GM18517 (cell line): Measurements from ENCODE around the gene MTERF4.

Experiments used
- ATAC-seq: cut with Tn5 transposase; IDR thresholded peaks from one replicate; pipeline ENCODE4 v1.9.1; 2021; ENCODE audit warnings: mild to moderate bottlenecking, moderate library complexity; ENCODE audit not compliant: unreplicated experiment

The MTERF4 gene

GRCh38 chr2:241091734-241092445 lies 10.2 kb downstream of the MTERF4 start:
- no peak for ATAC-seq

DNA sequence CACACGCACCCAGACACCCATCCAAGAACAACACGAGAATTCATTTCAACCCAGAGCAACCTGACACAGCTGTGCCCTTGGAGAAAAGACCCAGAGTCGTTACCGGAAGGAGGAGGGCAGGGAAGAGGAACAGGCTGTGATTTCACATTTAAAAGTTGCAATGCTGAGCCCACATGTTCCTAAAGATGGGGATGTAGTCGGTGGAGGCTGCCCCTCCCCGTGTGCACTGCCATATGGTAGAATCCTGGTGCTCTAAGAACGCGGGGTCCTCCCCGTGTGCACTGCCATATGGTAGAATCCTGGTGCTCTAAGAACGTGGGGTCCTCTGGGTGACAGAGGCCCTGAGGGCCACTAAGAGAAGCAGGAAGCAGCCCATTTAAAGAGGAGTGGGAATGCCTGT lies 10.9 kb downstream of the MTERF4 start:
- ATAC-seq, result no peak

DNA sequence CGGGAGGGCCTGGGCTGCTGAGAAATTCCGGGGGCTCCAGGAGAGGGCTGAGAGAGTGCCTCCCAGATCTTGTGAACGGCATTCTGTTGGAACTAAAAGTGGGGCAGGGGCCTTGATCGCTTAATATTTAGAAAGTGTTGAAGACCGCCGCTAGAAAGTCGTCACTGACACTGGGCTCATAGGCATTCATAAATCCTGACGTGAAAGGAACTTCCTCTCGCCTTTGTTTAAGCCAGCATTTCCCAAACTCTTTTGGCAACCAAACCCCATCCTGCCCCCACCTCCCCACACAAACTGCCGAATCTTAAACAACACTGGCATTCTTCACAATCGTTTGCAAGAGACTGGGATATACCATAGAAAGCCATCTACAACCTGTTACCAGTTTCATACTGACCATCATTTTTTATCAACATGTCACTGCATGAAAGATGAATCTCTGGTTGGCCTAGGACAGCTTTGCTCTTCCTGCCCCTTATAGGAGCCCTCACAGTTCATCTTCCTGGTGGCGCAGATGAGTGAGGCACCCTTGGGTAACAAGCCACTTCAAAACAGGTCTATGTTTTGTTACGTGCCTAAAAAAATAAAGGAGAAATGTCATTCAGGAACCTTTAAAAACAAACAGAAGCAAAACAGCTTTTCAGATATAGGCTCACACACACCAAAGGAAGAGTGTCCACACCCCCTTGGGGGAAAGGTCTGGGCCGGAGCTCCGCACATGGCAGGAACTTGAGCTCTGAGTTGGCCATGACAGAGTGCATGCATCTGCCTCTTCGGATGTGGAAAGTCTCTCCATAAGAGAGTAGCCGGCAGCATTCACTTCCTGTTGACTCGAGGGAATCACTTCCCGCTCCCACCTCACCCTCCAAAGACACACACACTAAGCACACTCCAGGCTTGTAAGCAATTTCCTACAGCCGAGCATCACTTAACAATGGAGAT lies 13.0 kb downstream of the MTERF4 start:
- ATAC-seq, result no peak

DNA sequence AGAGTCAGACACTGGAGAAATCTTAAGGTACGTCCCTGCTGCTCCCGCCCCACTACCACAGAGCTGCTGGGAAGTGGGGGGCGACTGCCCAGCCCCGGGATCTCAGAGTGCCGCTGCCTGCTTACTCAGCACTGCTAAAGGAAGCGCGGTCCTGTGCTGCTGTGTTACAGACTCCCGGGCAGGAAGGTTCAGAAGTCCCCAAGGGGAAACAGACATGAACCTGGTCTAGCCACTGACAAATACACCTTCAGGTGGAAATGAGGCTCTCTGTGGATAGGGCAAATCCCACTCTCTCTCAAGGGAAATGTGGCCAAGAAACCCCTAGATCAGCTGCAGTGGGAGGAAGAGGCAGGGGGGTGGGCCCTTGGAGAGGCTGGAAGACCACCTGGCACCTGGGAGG lies 13.7 kb downstream of the MTERF4 start:
- no peak for ATAC-seq

GRCh38 chr2:241087420-241088268 lies 14.4 kb downstream of the MTERF4 start:
- no peak for ATAC-seq

DNA sequence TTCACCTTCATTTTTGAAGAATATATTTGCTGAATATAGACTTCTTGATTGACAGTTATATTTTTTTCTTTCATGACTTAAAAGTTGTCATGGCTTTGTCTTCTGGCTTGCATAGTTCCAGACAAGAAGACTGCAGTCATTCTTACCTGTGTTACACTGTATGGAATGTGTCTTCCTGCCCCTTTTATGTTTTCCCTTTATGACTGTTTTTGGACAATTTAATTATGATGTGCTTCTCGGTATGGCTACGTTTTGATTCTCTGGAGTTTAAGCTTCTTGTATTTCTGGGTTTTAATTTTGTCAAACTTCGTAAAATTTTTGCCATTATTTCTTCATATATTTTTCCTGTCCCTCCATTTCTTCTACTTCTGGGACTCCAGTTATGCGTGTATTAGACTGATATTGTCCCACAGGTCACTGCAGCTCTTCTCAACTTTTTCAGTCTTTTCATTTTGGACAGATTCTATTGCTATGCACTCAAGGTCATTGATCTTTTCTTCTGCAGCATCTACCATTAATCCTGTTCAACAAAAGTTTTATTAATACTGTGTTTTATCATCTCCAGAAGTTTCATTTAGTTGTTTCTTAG lies 17.1 kb downstream of the MTERF4 start:
- ATAC-seq, result no peak

DNA sequence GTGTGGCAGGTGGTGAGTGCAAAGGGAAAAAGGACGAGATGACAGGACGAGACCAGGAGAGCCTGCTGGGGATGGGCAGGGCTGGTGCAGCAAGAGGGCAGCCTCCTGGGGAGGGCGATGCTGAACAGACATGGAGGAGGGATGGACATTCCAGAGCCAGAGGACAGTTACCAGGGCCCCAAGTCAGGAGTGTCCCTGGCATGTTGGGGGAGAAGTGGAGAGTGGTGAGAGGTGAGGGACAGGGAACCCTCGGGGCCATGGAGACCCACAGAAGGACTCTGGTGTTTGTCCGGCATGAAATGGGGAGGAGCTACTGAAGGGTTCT lies 19.0 kb downstream of the MTERF4 start:
- no peak for ATAC-seq

- no peak for ATAC-seq
Measured at GRCh38 chr2:241082341-241083090, 19.6 kb downstream of the MTERF4 start.

GRCh38 chr2:241081643-241082340 lies 20.3 kb downstream of the MTERF4 start:
- ATAC-seq, result no peak

- no peak for ATAC-seq
Measured at GRCh38 chr2:241081190-241081642, 20.9 kb downstream of the MTERF4 start.

GRCh38 chr2:241080405-241081189 lies 21.5 kb downstream of the MTERF4 start:
- ATAC-seq, result no peak

GRCh38 chr2:241074901-241075540 lies 27.1 kb downstream of the MTERF4 start:
- ATAC-seq, result no peak

- ATAC-seq, result no peak
Measured at GRCh38 chr2:241074065-241074818, 27.8 kb downstream of the MTERF4 start.

GRCh38 chr2:241073166-241074064 lies 28.7 kb downstream of the MTERF4 start:
- ATAC-seq, result no peak

DNA sequence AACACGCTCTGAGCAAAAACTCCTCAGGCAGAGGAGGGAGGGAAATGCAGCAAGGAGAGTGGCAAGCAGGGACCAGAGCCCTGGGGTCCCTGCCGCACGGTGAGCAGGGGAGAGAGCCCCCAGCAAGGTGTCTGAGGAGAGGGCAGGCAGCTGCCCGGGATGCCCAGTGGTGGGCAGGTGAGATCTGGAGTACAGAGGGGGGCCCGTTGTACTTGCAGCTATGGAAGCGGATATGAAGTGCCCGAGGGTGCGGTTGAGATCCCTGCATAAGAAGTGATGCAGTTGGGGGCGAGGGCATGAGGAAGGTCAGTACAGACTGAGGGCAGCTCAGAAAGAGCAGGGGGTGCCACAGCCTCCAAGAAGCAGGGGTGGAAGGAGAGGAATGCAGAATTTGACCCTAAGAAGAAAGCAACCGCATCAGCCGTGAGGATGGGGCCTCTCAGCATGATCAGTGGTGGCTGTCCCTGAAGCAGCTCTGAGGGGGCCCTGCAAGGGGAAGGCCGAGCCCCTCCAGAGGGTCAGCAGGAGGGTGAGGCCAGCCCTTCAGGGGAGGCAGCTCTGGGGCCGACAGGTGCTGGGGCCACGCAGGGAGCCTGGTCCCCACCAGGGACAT lies 29.4 kb downstream of the MTERF4 start:
- no peak for ATAC-seq

GRCh38 chr2:241072151-241072550 lies 29.9 kb downstream of the MTERF4 start:
- no peak for ATAC-seq
